Activated naive CD8-positive, alpha-beta T cell treated with anti-CD3 and anti-CD28 coated beads, Interleukin-2, amount 50 U/mL, for 24 hours (primary cell): Measurements from ENCODE around the gene AMN.
A peak's percentile ranks its signal among the peaks of the same experiment; 100 is the strongest.

Source experiments
- ATAC-seq: fragments of 150-1000 bp; cut with Tn5 transposase; one replicate; pipeline ENCODE4 v1.10.0; 2021
- DNase-seq: peaks from one replicate; pipeline ENCODE4 v3.0.0; 2021
- H3K27ac Mint-ChIP-seq: one replicate; pipeline ENCODE4 v1.8.0; 2021; ENCODE audit warnings: mild to moderate bottlenecking, mixed read lengths
- H3K27me3 Mint-ChIP-seq: one replicate; pipeline ENCODE4 v1.8.0; 2021; ENCODE audit warnings: mixed read lengths
- H3K36me3 Mint-ChIP-seq: one replicate; pipeline ENCODE4 v1.8.0; 2021; ENCODE audit warnings: low read depth, mixed read lengths
- H3K4me1 Mint-ChIP-seq: one replicate; pipeline ENCODE4 v1.8.0; 2021; ENCODE audit warnings: mixed read lengths
- H3K4me3 Mint-ChIP-seq: one replicate; pipeline ENCODE4 v1.8.0; 2021; ENCODE audit warnings: mild to moderate bottlenecking, moderate library complexity, mixed read lengths
- H3K9me3 Mint-ChIP-seq: one replicate; pipeline ENCODE4 v1.8.0; 2021; ENCODE audit warnings: mixed read lengths

The AMN gene

GRCh38 chr14:102903889-102904512 is 18.5 kb upstream of the AMN start:
- H3K4me3 Mint-ChIP-seq: no peak overlapping the region
- no peaks in the 10 kb centered on the region for H3K27me3 Mint-ChIP-seq
- H3K27ac Mint-ChIP-seq: peak overlapping the region; percentile 77
- no peaks in the 10 kb centered on the region for H3K9me3 Mint-ChIP-seq
- DNase-seq (no peak), ATAC-seq (no peak)
- peaks cover 31% of the 10 kb centered on the region for H3K36me3 Mint-ChIP-seq
- peaks cover 23% of the 10 kb centered on the region for H3K4me1 Mint-ChIP-seq

GRCh38 chr14:102905116-102906108 is 17.1 kb upstream of the AMN start:
- Mint-ChIP-seq H3K4me1 (peaks cover 18% of the 10 kb centered on the region), H3K9me3 (no peaks in the 10 kb centered on the region), H3K4me3 (no peak overlapping the region), H3K36me3 (peaks cover 27% of the 10 kb centered on the region), H3K27me3 (no peaks in the 10 kb centered on the region), H3K27ac (no peak overlapping the region)
- ATAC-seq: no peak
- no peak for DNase-seq

- Mint-ChIP-seq H3K27ac (no peak overlapping the region), H3K4me1 (peaks cover 6% of the 10 kb centered on the region), H3K36me3 (peaks cover 27% of the 10 kb centered on the region), H3K4me3 (no peak overlapping the region), H3K27me3 (no peaks in the 10 kb centered on the region), H3K9me3 (no peaks in the 10 kb centered on the region)
- DNase-seq: no peak
- no peak for ATAC-seq
Measured at GRCh38 chr14:102906616-102907302, 15.7 kb upstream of the AMN start.

- Mint-ChIP-seq H3K9me3 (no peaks in the 10 kb centered on the region), H3K27me3 (no peaks in the 10 kb centered on the region), H3K4me1 (peaks cover 4% of the 10 kb centered on the region), H3K4me3 (no peak overlapping the region), H3K27ac (no peak overlapping the region), H3K36me3 (peaks cover 25% of the 10 kb centered on the region)
- ATAC-seq (no peak), DNase-seq (no peak)
Measured at GRCh38 chr14:102907303-102907844, 15.1 kb upstream of the AMN start.

- ATAC-seq (no peak), DNase-seq (no peak)
- no peaks in the 10 kb centered on the region for H3K9me3 Mint-ChIP-seq
- peaks cover 1% of the 10 kb centered on the region for H3K4me1 Mint-ChIP-seq
- H3K27ac Mint-ChIP-seq: no peak overlapping the region
- H3K36me3 Mint-ChIP-seq: peaks cover 21% of the 10 kb centered on the region
- no peak overlapping the region for H3K4me3 Mint-ChIP-seq
- H3K27me3 Mint-ChIP-seq: no peaks in the 10 kb centered on the region
Measured at GRCh38 chr14:102907980-102908730, 14.3 kb upstream of the AMN start.

- Mint-ChIP-seq H3K4me3 (no peak overlapping the region), H3K9me3 (no peaks in the 10 kb centered on the region), H3K36me3 (peaks cover 17% of the 10 kb centered on the region), H3K4me1 (peaks cover 1% of the 10 kb centered on the region), H3K27me3 (no peaks in the 10 kb centered on the region), H3K27ac (no peak overlapping the region)
- ATAC-seq (no peak), DNase-seq (no peak)
Measured at GRCh38 chr14:102908766-102909455, 13.6 kb upstream of the AMN start.

- Mint-ChIP-seq H3K27ac (no peak overlapping the region), H3K4me3 (no peak overlapping the region), H3K4me1 (peaks cover 1% of the 10 kb centered on the region)
Measured at GRCh38 chr14:102909462-102909861, 13.0 kb upstream of the AMN start.

GRCh38 chr14:102909911-102910310 is 12.6 kb upstream of the AMN start:
- no peak overlapping the region for H3K27ac Mint-ChIP-seq

More at GRCh38 chr14:102909462-102909861, 13.0 kb upstream of the AMN start:
- Mint-ChIP-seq H3K9me3 (no peaks in the 10 kb centered on the region), H3K27me3 (no peaks in the 10 kb centered on the region), H3K36me3 (peaks cover 17% of the 10 kb centered on the region)
- ATAC-seq: no peak
- DNase-seq: no peak

GRCh38 chr14:102910442-102910841 is 12.0 kb upstream of the AMN start:
- Mint-ChIP-seq H3K4me1 (no peaks in the 10 kb centered on the region), H3K36me3 (peaks cover 12% of the 10 kb centered on the region), H3K4me3 (no peak overlapping the region), H3K27ac (no peak overlapping the region), H3K9me3 (no peaks in the 10 kb centered on the region), H3K27me3 (no peaks in the 10 kb centered on the region)
- no peak for ATAC-seq
- DNase-seq: no peak

More at GRCh38 chr14:102909911-102910310, 12.6 kb upstream of the AMN start:
- H3K4me3 Mint-ChIP-seq: no peak overlapping the region
- ATAC-seq (no peak), DNase-seq (no peak)
- no peaks in the 10 kb centered on the region for H3K9me3 Mint-ChIP-seq
- peaks cover 17% of the 10 kb centered on the region for H3K36me3 Mint-ChIP-seq
- peaks cover 1% of the 10 kb centered on the region for H3K4me1 Mint-ChIP-seq
- no peaks in the 10 kb centered on the region for H3K27me3 Mint-ChIP-seq

- H3K27ac Mint-ChIP-seq: no peak overlapping the region
- DNase-seq (no peak), ATAC-seq (no peak)
- H3K4me3 Mint-ChIP-seq: no peak overlapping the region
- no peaks in the 10 kb centered on the region for H3K9me3 Mint-ChIP-seq
- H3K4me1 Mint-ChIP-seq: no peaks in the 10 kb centered on the region
- H3K36me3 Mint-ChIP-seq: peaks cover 9% of the 10 kb centered on the region
- no peaks in the 10 kb centered on the region for H3K27me3 Mint-ChIP-seq
Measured at GRCh38 chr14:102911541-102911951, 10.9 kb upstream of the AMN start.

- H3K27me3 Mint-ChIP-seq: no peaks in the 10 kb centered on the region
- ATAC-seq (no peak), DNase-seq (no peak)
- H3K4me1 Mint-ChIP-seq: peaks cover under 1% of the 10 kb centered on the region
- H3K36me3 Mint-ChIP-seq: peaks cover 9% of the 10 kb centered on the region
- H3K9me3 Mint-ChIP-seq: no peaks in the 10 kb centered on the region
- H3K27ac Mint-ChIP-seq: no peak overlapping the region
- H3K4me3 Mint-ChIP-seq: no peak overlapping the region
Measured at GRCh38 chr14:102911991-102912761, 10.3 kb upstream of the AMN start.

- peaks cover 7% of the 10 kb centered on the region for H3K36me3 Mint-ChIP-seq
- peaks cover 3% of the 10 kb centered on the region for H3K4me1 Mint-ChIP-seq
- no peak overlapping the region for H3K27ac Mint-ChIP-seq
- no peak overlapping the region for H3K4me3 Mint-ChIP-seq
- H3K27me3 Mint-ChIP-seq: no peaks in the 10 kb centered on the region
- ATAC-seq (no peak), DNase-seq (no peak)
- no peaks in the 10 kb centered on the region for H3K9me3 Mint-ChIP-seq
Measured at GRCh38 chr14:102913341-102914211, 8.9 kb upstream of the AMN start.
